ENCODE results near the gene CLEC1B.

DNA sequence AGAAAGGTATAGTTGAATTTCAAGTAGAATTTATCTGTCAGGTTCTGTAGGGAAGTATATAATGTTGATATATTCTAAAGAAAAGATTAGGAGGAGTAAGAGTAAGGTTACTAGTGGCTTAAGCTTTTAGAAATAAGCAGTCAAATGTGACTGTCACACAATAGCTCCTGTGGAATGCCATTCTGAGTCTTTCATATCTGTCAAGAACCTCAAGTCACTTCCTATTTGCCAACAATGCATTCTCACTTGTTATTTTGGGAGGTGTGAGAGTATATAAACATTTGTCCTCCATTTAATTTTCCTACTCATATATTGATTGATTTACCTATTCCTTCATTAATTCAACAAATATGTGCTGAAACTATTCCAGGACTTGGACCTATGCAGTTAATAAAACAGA is 43.2 kb upstream of the CLEC1B start:
- TF ChIP-seq ZNF843 (tag by site-specific recombination; IDR thresholded peaks at IDR 0.05) (no peak), ZNF121 (tag by site-specific recombination; IDR thresholded peaks at IDR 0.05) (no peak), ZNF24 (tag by site-specific recombination; IDR thresholded peaks at IDR 0.05) (no peak), ZNF654 (tag by site-specific recombination; IDR thresholded peaks at IDR 0.05; ENCODE audit: low read depth) (no peak), ZNF837 (tag by site-specific recombination; IDR thresholded peaks at IDR 0.05) (no peak), KLF9 (tag by site-specific recombination; IDR thresholded peaks at IDR 0.05; ENCODE audit: low read depth) (no peak), ZNF549 (tag by site-specific recombination; IDR thresholded peaks at IDR 0.05) (no peak), BCL11A (tag by site-specific recombination; IDR thresholded peaks at IDR 0.05; ENCODE audit: low read depth) (no peak), ZNF830 (tag by site-specific recombination; IDR thresholded peaks at IDR 0.05; ENCODE audit: low read depth) (no peak)
- TF ChIP-seq, protein P1, sequence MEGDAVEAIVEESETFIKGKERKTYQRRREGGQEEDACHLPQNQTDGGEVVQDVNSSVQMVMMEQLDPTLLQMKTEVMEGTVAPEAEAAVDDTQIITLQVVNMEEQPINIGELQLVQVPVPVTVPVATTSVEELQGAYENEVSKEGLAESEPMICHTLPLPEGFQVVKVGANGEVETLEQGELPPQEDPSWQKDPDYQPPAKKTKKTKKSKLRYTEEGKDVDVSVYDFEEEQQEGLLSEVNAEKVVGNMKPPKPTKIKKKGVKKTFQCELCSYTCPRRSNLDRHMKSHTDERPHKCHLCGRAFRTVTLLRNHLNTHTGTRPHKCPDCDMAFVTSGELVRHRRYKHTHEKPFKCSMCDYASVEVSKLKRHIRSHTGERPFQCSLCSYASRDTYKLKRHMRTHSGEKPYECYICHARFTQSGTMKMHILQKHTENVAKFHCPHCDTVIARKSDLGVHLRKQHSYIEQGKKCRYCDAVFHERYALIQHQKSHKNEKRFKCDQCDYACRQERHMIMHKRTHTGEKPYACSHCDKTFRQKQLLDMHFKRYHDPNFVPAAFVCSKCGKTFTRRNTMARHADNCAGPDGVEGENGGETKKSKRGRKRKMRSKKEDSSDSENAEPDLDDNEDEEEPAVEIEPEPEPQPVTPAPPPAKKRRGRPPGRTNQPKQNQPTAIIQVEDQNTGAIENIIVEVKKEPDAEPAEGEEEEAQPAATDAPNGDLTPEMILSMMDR (tag by site-specific recombination; IDR thresholded peaks at IDR 0.05), result no peak
- TF ChIP-seq, protein P2, sequence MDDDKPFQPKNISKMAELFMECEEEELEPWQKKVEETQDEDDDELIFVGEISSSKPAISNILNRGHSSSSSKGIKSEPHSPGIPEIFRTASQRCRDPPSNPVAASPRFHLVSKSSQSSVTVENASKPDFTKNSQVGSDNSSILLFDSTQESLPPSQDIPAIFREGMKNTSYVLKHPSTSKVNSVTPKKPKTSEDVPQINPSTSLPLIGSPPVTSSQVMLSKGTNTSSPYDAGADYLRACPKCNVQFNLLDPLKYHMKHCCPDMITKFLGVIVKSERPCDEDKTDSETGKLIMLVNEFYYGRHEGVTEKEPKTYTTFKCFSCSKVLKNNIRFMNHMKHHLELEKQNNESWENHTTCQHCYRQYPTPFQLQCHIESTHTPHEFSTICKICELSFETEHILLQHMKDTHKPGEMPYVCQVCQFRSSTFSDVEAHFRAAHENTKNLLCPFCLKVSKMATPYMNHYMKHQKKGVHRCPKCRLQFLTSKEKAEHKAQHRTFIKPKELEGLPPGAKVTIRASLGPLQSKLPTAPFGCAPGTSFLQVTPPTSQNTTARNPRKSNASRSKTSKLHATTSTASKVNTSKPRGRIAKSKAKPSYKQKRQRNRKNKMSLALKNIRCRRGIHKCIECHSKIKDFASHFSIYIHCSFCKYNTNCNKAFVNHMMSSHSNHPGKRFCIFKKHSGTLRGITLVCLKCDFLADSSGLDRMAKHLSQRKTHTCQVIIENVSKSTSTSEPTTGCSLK (tag by site-specific recombination; IDR thresholded peaks at IDR 0.05), result no peak

Measured in HEK293 (cell line).